C4-2B (cell line): ENCODE results near the gene GRIP2.

Experiments
- H3K27ac ChIP-seq: fragments of 450-650 bp; 2 replicates; pipeline ENCODE4 v1.5.1; 2017
- CTCF ChIP-seq: fragments of 450-650 bp; conservative IDR thresholded peaks from 2 replicates; pipeline ENCODE4 v1.5.1; 2017; ENCODE audit warnings: mild to moderate bottlenecking
- ZFX ChIP-seq: fragments of 450-650 bp; IDR thresholded peaks from 2 replicates; pipeline ENCODE4 v1.6.1; 2017

The GRIP2 gene

GRCh38 chr3:14448756-14449727 is 91.1 kb downstream of the GRIP2 start:
- TF ChIP-seq ZFX (no peak), CTCF (no peak)
- H3K27ac ChIP-seq = no peak overlapping the region

GRCh38 chr3:14448063-14448462 is 92.1 kb downstream of the GRIP2 start:
- TF ChIP-seq CTCF (no peak), ZFX (no peak)
- no peak overlapping the region for H3K27ac ChIP-seq

GRCh38 chr3:14446988-14447570 is 93.1 kb downstream of the GRIP2 start:
- no peak overlapping the region for H3K27ac ChIP-seq
- TF ChIP-seq CTCF = no peak
- no peak for TF ChIP-seq ZFX

GRCh38 chr3:14445773-14446172 is 94.4 kb downstream of the GRIP2 start:
- no peak for TF ChIP-seq CTCF
- TF ChIP-seq ZFX = no peak; the same call in 1 of the 2 replicates

GRCh38 chr3:14444380-14444779 is 95.8 kb downstream of the GRIP2 start:
- no peak overlapping the region for H3K27ac ChIP-seq
- no peak for TF ChIP-seq CTCF
- TF ChIP-seq ZFX = no peak

More at GRCh38 chr3:14445773-14446172, 94.4 kb downstream of the GRIP2 start:
- no peak overlapping the region for H3K27ac ChIP-seq

- TF ChIP-seq ZFX = no peak
- H3K27ac ChIP-seq = no peak overlapping the region
Measured at GRCh38 chr3:14441920-14442300, 98.2 kb downstream of the GRIP2 start.

- no peak for TF ChIP-seq ZFX
- no peak for TF ChIP-seq CTCF
- no peak overlapping the region for H3K27ac ChIP-seq
Measured at GRCh38 chr3:14441240-14441919, 98.8 kb downstream of the GRIP2 start.
